HG02970 (cell line): ENCODE measurements around the gene SGMS1.
"Not testable (repeated sequence)": the region's sequence is repeated elsewhere in the genome, so short reads cannot be mapped to it uniquely, and the experiment has no call there.

ENCODE experiments used
- ATAC-seq: cut with Tn5 transposase; IDR thresholded peaks from one replicate; pipeline ENCODE4 v1.9.1; 2021; ENCODE audit warnings: mild to moderate bottlenecking, moderate library complexity, moderate number of reproducible peaks; ENCODE audit not compliant: unreplicated experiment, low FRiP score

Gene SGMS1

GRCh38 chr10:50437248-50437647 is 186.5 kb downstream of the SGMS1 start:
- no peak for ATAC-seq

DNA sequence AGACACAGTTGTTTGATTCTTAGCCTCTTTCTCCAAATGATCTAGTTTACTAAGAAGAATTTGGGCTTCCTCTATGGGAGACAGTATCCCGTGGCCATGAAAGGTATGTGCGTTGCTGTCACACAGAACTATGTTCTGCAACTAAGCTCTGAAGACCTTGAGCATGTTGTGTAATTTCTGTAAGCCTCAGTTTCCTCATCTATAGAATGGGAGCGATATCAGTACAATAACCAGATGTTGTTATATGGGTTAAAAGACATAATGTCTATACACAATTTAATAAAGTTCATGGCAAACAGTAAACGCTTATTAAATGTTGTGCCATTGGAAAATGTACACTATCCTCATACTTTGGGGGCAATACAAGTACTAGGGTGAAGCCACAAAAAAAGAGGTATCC is 187.0 kb downstream of the SGMS1 start:
- ATAC-seq = no peak

GRCh38 chr10:50432211-50433009 is 191.3 kb downstream of the SGMS1 start:
- ATAC-seq = peak; percentile 41

GRCh38 chr10:50431791-50432190 is 192.0 kb downstream of the SGMS1 start:
- peak; percentile 74 for ATAC-seq

- no peak for ATAC-seq
These were observed 192.6 kb downstream of the SGMS1 start for GRCh38 chr10:50431133-50431532.

DNA sequence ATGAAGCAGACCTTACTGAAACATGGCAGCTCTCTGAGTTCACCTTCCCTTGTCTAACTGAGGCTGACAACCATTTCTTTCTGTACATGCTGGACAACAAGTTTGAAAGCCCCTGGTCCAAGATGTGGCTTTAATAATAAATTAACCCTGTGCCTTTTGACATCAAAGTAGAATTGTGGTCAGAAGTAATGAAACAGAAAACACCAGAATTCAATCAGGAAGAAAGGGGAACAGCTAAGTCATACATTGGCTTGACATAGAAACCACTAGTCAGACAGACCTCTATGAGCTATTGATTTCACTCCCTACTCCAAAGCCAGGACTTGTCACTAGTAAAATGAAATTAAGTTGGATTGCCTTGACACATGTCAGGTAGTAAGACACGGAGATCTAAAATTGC is 197.3 kb downstream of the SGMS1 start:
- ATAC-seq = no peak

DNA sequence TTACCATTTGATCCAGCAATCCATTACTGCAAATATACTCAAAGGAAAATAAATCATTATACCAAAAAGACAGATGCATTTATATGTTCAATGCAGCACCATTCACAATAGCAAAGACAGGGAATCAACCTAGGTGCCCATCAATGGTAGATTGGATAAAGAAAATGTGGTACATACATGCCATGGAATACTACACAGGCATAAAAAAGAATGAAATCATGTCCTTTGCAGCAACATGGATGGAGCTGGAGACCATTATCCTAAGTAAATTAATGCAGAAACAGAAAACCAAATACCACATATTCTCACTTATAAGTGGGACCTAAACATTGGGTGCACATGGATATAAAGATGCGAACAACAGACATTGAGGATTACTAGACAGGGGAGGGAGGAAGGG is 198.5 kb downstream of the SGMS1 start:
- not testable (repeated sequence) for ATAC-seq

DNA sequence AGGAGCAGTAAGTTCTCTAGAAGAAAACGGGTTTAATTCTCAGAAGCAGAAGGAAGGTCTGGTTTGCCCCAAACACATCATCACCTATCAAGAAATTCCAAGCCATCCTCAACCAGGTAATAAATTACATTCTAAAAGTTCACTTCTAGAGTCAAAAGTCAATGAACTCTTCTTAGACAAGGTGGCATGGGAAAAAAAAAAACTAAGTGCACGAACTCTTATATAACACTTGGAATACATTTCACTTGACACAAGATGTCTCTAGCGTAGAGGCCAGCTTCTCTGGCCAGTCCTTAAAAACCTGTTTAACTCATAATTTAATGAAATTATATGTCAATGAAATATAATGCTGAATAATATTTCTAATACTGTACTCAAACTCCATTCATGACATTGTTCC is 200.3 kb downstream of the SGMS1 start:
- no peak for ATAC-seq

GRCh38 chr10:50422259-50422658 is 201.5 kb downstream of the SGMS1 start:
- no peak for ATAC-seq

DNA sequence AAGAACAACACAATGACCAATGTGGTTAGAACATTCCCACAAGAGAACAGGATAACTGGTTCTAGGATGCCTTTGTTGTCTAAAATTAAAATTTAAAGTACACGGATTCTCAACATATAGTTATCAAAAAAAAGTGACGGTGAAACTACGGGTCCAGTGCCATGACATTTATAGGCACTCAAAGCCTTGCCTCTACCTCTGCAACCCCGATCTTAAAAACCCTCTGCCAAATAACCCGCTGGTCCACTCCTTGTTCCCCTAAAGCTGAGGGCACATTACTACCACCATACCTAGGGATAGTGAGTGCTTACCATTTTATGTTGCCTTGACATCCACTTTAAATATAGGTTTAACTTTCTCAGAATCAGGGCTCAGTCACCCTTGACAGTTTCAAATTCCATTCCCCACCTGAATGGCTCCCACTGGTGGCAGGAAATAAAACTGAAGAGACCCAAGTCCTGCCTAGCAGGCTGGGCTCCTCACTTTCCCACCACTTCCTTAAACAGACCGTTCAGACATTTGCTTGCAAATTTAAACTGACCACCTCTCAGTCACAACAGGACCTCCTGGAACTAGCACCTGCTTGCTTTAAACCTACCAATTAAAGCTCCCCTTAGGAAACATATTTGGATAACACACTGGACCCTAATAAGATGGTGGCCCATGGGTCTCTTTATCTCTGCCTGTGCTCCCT is 202.6 kb downstream of the SGMS1 start:
- no peak for ATAC-seq

DNA sequence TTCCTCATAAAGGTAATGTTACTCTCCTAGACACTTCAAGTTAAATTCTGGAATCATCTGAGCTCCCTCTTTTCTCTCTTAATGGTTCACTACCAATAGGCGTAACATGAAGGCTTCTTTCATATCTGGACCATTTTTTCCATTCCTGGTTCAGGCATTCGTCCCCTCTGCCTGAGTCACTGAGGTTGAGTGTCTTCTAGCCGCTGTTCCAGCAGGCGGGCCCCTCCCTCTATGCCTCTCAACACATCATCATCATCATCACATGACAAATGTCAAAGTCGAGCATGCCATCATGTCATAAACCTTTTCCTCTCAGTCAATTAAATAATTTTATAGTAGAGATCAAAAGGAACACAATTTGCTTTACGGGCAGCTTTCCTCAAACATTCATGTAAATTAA is 203.6 kb downstream of the SGMS1 start:
- ATAC-seq = no peak

GRCh38 chr10:50419756-50420155 is 204.0 kb downstream of the SGMS1 start:
- ATAC-seq = no peak

DNA sequence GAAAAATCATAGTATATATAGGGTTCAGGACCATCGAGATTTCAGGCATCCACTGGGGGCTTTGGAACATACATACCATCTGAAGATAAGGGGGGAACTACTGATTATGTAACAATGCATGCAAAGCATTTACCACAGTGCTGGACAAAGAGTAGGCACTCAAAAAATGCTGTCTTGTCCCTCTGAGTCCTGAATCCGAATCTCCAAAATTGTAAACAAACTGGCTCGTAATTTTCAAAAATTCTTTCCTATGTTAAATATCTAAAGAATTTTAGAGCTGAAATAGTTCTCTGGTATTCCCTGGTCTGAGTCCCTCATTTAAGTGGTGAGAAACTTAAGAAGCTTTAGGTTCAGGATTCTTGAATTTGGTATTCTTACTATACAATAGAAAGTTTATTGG is 204.7 kb downstream of the SGMS1 start:
- ATAC-seq = no peak

DNA sequence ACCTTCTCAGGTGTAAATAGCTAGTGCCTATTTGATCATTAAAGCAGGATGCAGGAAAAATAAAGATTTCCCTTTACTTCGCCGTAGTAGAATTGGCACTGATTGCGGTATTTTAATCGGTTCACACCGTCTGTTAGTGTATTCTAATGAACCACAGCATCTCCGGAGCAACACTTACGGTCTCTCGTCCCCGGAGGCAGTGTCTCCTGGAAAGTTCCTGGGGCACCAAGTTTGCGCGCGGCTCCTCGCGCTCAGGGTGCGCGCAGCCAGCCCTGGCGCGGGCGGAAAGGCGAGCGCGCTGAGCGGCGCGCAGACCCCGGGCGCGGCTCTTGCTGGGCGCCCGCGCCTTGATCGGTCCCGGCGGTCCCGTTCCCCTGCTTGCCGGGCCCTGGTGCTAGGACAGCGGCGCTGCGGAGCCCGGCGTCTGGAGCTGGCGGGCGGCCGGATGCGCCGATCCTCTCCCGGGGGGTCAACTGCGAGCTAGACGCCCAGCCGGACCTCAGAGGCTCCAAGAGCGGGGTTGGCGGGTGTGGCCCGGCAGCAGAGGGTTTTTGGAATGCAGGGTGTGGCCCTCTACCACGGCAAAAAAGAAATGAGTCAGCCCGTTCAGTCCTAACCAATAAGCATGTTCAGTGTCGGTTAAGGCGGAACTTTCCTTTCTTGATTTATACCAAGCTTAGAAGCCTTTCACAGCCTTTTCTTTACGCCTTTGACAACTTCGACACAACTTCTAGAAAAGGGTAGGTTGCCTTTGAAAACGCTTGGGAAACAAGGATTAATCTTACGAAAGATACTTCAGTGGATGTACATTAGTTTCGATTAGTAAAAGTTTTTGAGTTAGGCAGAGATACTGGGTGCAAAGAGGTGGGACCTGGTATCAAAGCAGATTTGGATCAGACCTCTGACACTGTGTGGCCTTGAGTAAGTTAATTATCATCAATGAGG is 205.6 kb downstream of the SGMS1 start:
- peak; percentile 58 for ATAC-seq

GRCh38 chr10:50417486-50417885 is 206.3 kb downstream of the SGMS1 start:
- peak; percentile 8 for ATAC-seq

DNA sequence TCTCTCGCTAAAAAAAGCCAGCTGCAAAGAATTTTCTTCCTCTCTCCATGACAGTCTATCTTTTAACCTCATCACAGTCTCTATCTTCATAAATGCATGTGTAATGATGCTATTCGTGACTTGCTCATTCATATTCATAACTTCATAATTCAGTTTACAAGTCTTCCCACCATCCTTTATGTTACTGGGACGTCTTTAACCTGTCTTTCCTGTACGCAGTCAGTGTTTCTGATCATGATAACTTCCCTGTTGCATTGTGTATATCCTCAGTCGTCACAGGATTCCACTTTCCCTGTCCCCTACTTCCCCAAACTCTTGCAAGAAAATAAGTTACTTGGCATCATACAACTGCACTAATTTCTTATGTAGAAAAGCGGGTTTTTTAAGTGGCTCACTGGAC is 206.9 kb downstream of the SGMS1 start:
- ATAC-seq = no peak

DNA sequence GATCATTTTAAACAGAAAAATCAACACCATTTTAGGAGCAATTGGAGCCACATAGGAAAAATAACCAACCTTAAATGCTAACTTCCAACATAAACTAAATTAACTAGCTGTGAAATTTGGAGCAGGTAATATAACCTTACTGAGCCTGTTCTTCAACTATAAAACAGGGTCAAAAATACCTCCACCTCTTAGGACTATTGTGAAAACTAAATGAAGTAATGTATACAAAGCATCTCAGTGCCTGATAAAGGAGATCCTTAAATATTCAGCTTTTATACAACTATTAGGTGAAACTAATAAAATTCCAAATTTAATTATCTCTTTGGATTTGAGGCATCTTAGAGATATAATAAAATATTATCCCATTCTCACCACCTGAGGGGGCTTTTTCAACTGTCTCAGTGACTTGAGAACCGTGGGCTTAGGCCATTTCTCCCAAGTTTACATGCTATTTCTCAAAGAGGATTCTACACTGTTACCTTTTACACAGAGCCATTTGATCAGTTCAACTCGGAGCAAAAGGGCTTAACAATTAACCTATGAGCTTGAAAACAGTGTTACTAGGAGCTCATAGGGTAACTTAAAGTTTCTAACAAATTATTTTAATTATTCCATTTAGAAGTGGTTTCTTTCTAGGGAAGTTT is 207.5 kb downstream of the SGMS1 start:
- no peak for ATAC-seq

DNA sequence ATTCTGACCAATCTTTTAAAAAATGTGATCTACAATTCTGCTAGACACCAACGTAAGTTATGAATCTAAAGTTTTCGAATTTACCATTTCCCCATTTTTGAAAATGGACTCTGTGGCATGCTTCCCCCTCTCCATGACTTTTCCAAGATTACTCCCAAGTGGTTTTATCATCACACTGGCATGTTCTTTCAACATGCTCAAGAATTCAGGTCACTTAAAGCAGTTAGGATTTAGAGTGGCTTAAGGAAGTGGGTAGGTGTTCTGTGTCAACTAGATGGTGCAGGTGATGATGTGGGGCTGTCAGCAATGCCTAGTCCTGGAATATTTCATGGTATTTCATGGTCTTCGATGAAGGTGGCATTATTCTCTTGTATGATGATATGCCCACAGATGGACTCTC is 208.5 kb downstream of the SGMS1 start:
- no peak for ATAC-seq

GRCh38 chr10:50410066-50410811 is 213.5 kb downstream of the SGMS1 start:
- ATAC-seq = no peak
